Neuronal stem cell (in vitro differentiated cells): ENCODE results near the gene GRIK2.

Source experiments
- DNase-seq: peaks from one replicate; pipeline ENCODE4 v3.0.0-alpha.2; 2013; ENCODE audit warnings: low spot score
- H2AFZ ChIP-seq: one replicate; pipeline ENCODE4 v1.6.1; 2013; ENCODE audit warnings: mild to moderate bottlenecking, low read length, inconsistent platforms
- H2AK5ac ChIP-seq: 2 replicates; pipeline ENCODE4 v1.6.1; 2013; ENCODE audit warnings: low read depth, mild to moderate bottlenecking, inconsistent platforms, low read length, moderate library complexity, mixed read lengths
- H2BK120ac ChIP-seq: 2 replicates; pipeline ENCODE4 v1.6.1; 2013; ENCODE audit warnings: low read depth, mild to moderate bottlenecking, inconsistent platforms, low read length, moderate library complexity, mixed read lengths
- H2BK12ac ChIP-seq: one replicate; pipeline ENCODE4 v1.6.1; 2013; ENCODE audit warnings: low read length, inconsistent platforms
- H2BK15ac ChIP-seq: 2 replicates; pipeline ENCODE4 v1.6.1; 2013; ENCODE audit warnings: mild to moderate bottlenecking, low read length, inconsistent platforms, mixed read lengths
- H2BK5ac ChIP-seq: one replicate; pipeline ENCODE4 v1.6.1; 2013; ENCODE audit warnings: inconsistent platforms, mild to moderate bottlenecking, low read length, moderate library complexity
- H3K14ac ChIP-seq: one replicate; pipeline ENCODE4 v1.6.1; 2013; ENCODE audit warnings: low read length, inconsistent platforms
- H3K18ac ChIP-seq: 2 replicates; pipeline ENCODE4 v1.6.1; 2013; ENCODE audit warnings: low read length, inconsistent platforms
- H3K23ac ChIP-seq: 2 replicates; pipeline ENCODE4 v1.6.1; 2013; ENCODE audit warnings: low read depth, mild to moderate bottlenecking, mixed read lengths, low read length, inconsistent platforms; ENCODE audit not compliant: poor library complexity
- H3K27ac ChIP-seq: replicated peaks from 3 replicates; pipeline ENCODE4 v1.5.1; 2013; ENCODE audit warnings: low read length, inconsistent platforms
- H3K27me3 ChIP-seq, 3 experiments: 2 replicates each; pipeline ENCODE4 v1.6.1; 2013; ENCODE audit warnings: low read length in 3 of 3, mild to moderate bottlenecking in 2 of 3, inconsistent platforms in 1 of 3, low read depth in 1 of 3, mixed read lengths in 1 of 3, moderate library complexity in 1 of 3; ENCODE audit not compliant: control insufficient read depth in 3 of 3, insufficient read depth in 3 of 3
- H3K36me3 ChIP-seq, 2 donors: replicated peaks in 1 of 2; 2 replicates each; pipeline ENCODE4 v1.6.1; 2013; ENCODE audit warnings: low read length in 2 of 2; ENCODE audit not compliant: control insufficient read depth in 2 of 2, insufficient read depth in 2 of 2
- H3K4ac ChIP-seq: 2 replicates; pipeline ENCODE4 v1.6.1; 2013; ENCODE audit warnings: inconsistent platforms, mild to moderate bottlenecking, low read length, moderate library complexity
- H3K4me1 ChIP-seq, 2 donors: 1 replicate in 1 of 2; 2 replicates in 1 of 2; pipeline ENCODE4 v1.6.1; 2013; ENCODE audit warnings: low read length in 2 of 2, low read depth in 1 of 2; ENCODE audit not compliant: control insufficient read depth in 2 of 2, insufficient read depth in 1 of 2
- H3K4me2 ChIP-seq: one replicate; pipeline ENCODE4 v1.6.1; 2013; ENCODE audit warnings: mild to moderate bottlenecking, low read length, inconsistent platforms; ENCODE audit not compliant: insufficient read depth, poor library complexity, severe bottlenecking
- H3K4me3 ChIP-seq, 2 donors: 2 replicates each; pipeline ENCODE4 v1.5.1; 2013; ENCODE audit warnings: low read length in 2 of 2, mild to moderate bottlenecking in 2 of 2, inconsistent platforms in 1 of 2, moderate library complexity in 1 of 2
- H3K79me1 ChIP-seq: one replicate; pipeline ENCODE4 v1.6.1; 2013; ENCODE audit warnings: low read depth, mild to moderate bottlenecking, inconsistent platforms, low read length, moderate library complexity
- H3K9ac ChIP-seq: one replicate; pipeline ENCODE4 v1.6.1; 2013; ENCODE audit warnings: mild to moderate bottlenecking, low read depth, low read length, inconsistent platforms; ENCODE audit not compliant: poor library complexity
- H3K9me3 ChIP-seq, 2 donors: replicated peaks in 1 of 2; 2 replicates each; pipeline versions ENCODE3 to v1.6.1; 2013; ENCODE audit warnings: low read length in 2 of 2, mild to moderate bottlenecking in 2 of 2, inconsistent platforms in 1 of 2, low read depth in 1 of 2, mixed read lengths in 1 of 2, moderate library complexity in 1 of 2; ENCODE audit not compliant: control insufficient read depth in 2 of 2, insufficient read depth in 1 of 2
- H4K8ac ChIP-seq: one replicate; pipeline ENCODE4 v1.6.1; 2013; ENCODE audit warnings: low read depth, mild to moderate bottlenecking, inconsistent platforms, low read length, moderate library complexity
- H4K91ac ChIP-seq: one replicate; pipeline ENCODE4 v1.6.1; 2013; ENCODE audit warnings: low read length, low read depth, mild to moderate bottlenecking, inconsistent platforms; ENCODE audit not compliant: poor library complexity
- WGBS, 2 donors: extraction: QIAGEN DNeasy Blood & Tissue Kit; methylation state at CpG; one replicate each; pipeline ENCODE4 v1.1.7; 2013; ENCODE audit warnings: missing lambda C conversion rate in 2 of 2, mixed read lengths in 1 of 2; ENCODE audit not compliant: insufficient read length in 2 of 2, insufficient replicate concordance in 1 of 2; ENCODE audit errors: extremely low coverage in 2 of 2; 5-methylcytosine and 5-hydroxymethylcytosine counted together

The GRIK2 gene

GRCh38 chr6:101730954-101731353 is 337.4 kb downstream of the GRIK2 start:
- H2BK5ac ChIP-seq: no peak overlapping the region
- no peak overlapping the region for H4K8ac ChIP-seq
- no peak overlapping the region for H2BK15ac ChIP-seq
- WGBS, 2 donors: no CpG with 5 or more reads among the region's 2 CpGs
- no peaks in the 10 kb centered on the region for H3K27me3 ChIP-seq
- no peak overlapping the region for H3K14ac ChIP-seq
- no peaks in the 10 kb centered on the region for H3K79me1 ChIP-seq
- H3K27ac ChIP-seq: no peak overlapping the region
- H2BK12ac ChIP-seq: no peak overlapping the region
- no peak overlapping the region for H4K91ac ChIP-seq
- H3K9ac ChIP-seq: no peak overlapping the region
- H2AFZ ChIP-seq: peak overlapping the region; percentile 50
- no peak overlapping the region for H3K4me3 ChIP-seq
- peaks cover 0 to 8% of the 10 kb centered on the region in 2 donors for H3K9me3 ChIP-seq
- no peak overlapping the region for H2BK120ac ChIP-seq
- H3K4me1 ChIP-seq: peaks cover 0 to 6% of the 10 kb centered on the region in 2 donors
- no peak for DNase-seq
- H3K36me3 ChIP-seq: no peaks in the 10 kb centered on the region
- H3K4ac ChIP-seq: no peak overlapping the region
- no peak overlapping the region for H3K4me2 ChIP-seq
- no peak overlapping the region for H2AK5ac ChIP-seq
- no peak overlapping the region for H3K18ac ChIP-seq
- no peak overlapping the region for H3K23ac ChIP-seq

GRCh38 chr6:101733899-101734298 is 340.4 kb downstream of the GRIK2 start:
- Histone ChIP-seq H3K14ac (no peak overlapping the region), H2BK120ac (no peak overlapping the region), H3K18ac (no peak overlapping the region), H3K23ac (no peak overlapping the region), H3K27ac (no peak overlapping the region), H3K9ac (no peak overlapping the region), H2BK5ac (no peak overlapping the region), H4K91ac (no peak overlapping the region), H3K4me3 (no peak overlapping the region), H3K36me3 (no peaks in the 10 kb centered on the region), H2BK12ac (no peak overlapping the region), H3K4me1 (peaks cover 0 to 6% of the 10 kb centered on the region in 2 donors), H3K4me2 (no peak overlapping the region), H2BK15ac (no peak overlapping the region), H3K9me3 (peaks cover 0 to 15% of the 10 kb centered on the region in 2 donors), H3K27me3 (no peaks in the 10 kb centered on the region), H2AK5ac (no peak overlapping the region), H3K79me1 (no peaks in the 10 kb centered on the region), H2AFZ (no peak overlapping the region), H4K8ac (no peak overlapping the region), H3K4ac (no peak overlapping the region)
- DNase-seq: no peak

GRCh38 chr6:101738481-101738880 is 345.0 kb downstream of the GRIK2 start:
- no peak overlapping the region for H3K4me3 ChIP-seq
- H3K27ac ChIP-seq: no peak overlapping the region
- WGBS, 2 donors: no CpG with 5 or more reads among the region's 1 CpG
- no peak overlapping the region for H2BK120ac ChIP-seq
- H2BK15ac ChIP-seq: no peak overlapping the region
- no peak overlapping the region for H4K8ac ChIP-seq
- H3K4me2 ChIP-seq: no peak overlapping the region
- DNase-seq: no peak
- H4K91ac ChIP-seq: no peak overlapping the region
- H2BK5ac ChIP-seq: no peak overlapping the region
- no peak overlapping the region for H3K23ac ChIP-seq
- no peaks in the 10 kb centered on the region for H3K79me1 ChIP-seq
- H2AK5ac ChIP-seq: no peak overlapping the region
- H3K4me1 ChIP-seq: peaks cover 5 to 11% of the 10 kb centered on the region in 2 donors
- no peak overlapping the region for H2AFZ ChIP-seq
- no peak overlapping the region for H3K14ac ChIP-seq
- no peak overlapping the region for H3K4ac ChIP-seq
- H2BK12ac ChIP-seq: no peak overlapping the region
- H3K18ac ChIP-seq: no peak overlapping the region
- no peak overlapping the region for H3K9ac ChIP-seq
- H3K27me3 ChIP-seq: no peaks in the 10 kb centered on the region
- H3K9me3 ChIP-seq: peaks cover 0 to 15% of the 10 kb centered on the region in 2 donors
- H3K36me3 ChIP-seq: no peaks in the 10 kb centered on the region

- Histone ChIP-seq H2BK12ac (no peak overlapping the region), H3K14ac (no peak overlapping the region), H4K91ac (no peak overlapping the region), H3K4me2 (no peak overlapping the region), H3K23ac (no peak overlapping the region), H3K9me3 (peaks cover 0 to 10% of the 10 kb centered on the region in 2 donors), H3K9ac (no peak overlapping the region), H2BK120ac (no peak overlapping the region), H3K4me3 (no peak overlapping the region), H2BK15ac (no peak overlapping the region), H3K27ac (no peak overlapping the region), H3K4me1 (peaks cover 5 to 11% of the 10 kb centered on the region in 2 donors), H3K36me3 (no peaks in the 10 kb centered on the region), H2AK5ac (no peak overlapping the region), H3K18ac (no peak overlapping the region), H3K27me3 (no peaks in the 10 kb centered on the region), H3K4ac (no peak overlapping the region), H3K79me1 (no peaks in the 10 kb centered on the region), H2AFZ (peak overlapping the region; percentile 59), H2BK5ac (no peak overlapping the region), H4K8ac (no peak overlapping the region)
- no CpG with 5 or more reads among the region's 2 CpGs for WGBS, 2 donors
- DNase-seq: no peak
Observed at GRCh38 chr6:101740631-101741030, 347.1 kb downstream of the GRIK2 start.
